Parathyroid adenoma (tissue), 2 donors: Measurements from ENCODE around the gene SMARCA1.

ENCODE experiments used
- H2AFZ ChIP-seq: fragments of 300-600 bp; sonication (generic); one replicate; pipeline ENCODE4 v1.7.0; 2017; ENCODE audit warnings: antibody characterized with exemption, mild to moderate bottlenecking
- H3K27ac ChIP-seq: fragments of 300-600 bp; sonication (generic); one replicate; pipeline ENCODE4 v1.7.0; 2017
- H3K27me3 ChIP-seq: fragments of 300-600 bp; sonication (generic); one replicate; pipeline ENCODE4 v1.7.0; 2017; ENCODE audit warnings: low read length; ENCODE audit not compliant: control insufficient read depth, insufficient read depth
- H3K36me3 ChIP-seq: fragments of 300-600 bp; sonication (generic); one replicate; pipeline ENCODE4 v1.7.0; 2017; ENCODE audit warnings: low read length; ENCODE audit not compliant: control insufficient read depth, insufficient read depth
- H3K4me1 ChIP-seq: fragments of 300-600 bp; sonication (generic); one replicate; pipeline ENCODE4 v1.7.0; 2017; ENCODE audit warnings: control low read depth
- H3K4me2 ChIP-seq: fragments of 300-600 bp; sonication (generic); one replicate; pipeline ENCODE4 v1.7.0; 2017; ENCODE audit warnings: low read length
- H3K4me3 ChIP-seq: fragments of 300-600 bp; sonication (generic); one replicate; pipeline ENCODE4 v1.7.0; 2017; ENCODE audit warnings: low read depth, low read length
- H3K79me2 ChIP-seq: fragments of 300-600 bp; sonication (generic); one replicate; pipeline ENCODE4 v1.7.0; 2017; ENCODE audit warnings: control low read depth
- H3K9ac ChIP-seq: fragments of 300-600 bp; sonication (generic); one replicate; pipeline ENCODE4 v1.7.0; 2017; ENCODE audit warnings: mild to moderate bottlenecking
- H3K9me3 ChIP-seq: fragments of 300-600 bp; sonication (generic); one replicate; pipeline ENCODE4 v1.7.0; 2017; ENCODE audit warnings: low read length; ENCODE audit not compliant: control insufficient read depth
- CTCF ChIP-seq: fragments of 300-600 bp; sonication (generic); IDR thresholded peaks from one replicate; pipeline ENCODE4 v1.7.0; 2017; ENCODE audit warnings: antibody characterized with exemption, mild to moderate bottlenecking
- donor health status: primary hyperparathyroidism.

Gene SMARCA1

GRCh38 chrX:129452523-129452922 lies 70.8 kb downstream of the SMARCA1 start:
- Histone ChIP-seq H3K4me2 (no peak overlapping the region), H3K27ac (no peak overlapping the region), H2AFZ (no peak overlapping the region), H3K9me3 (no peaks in the 10 kb centered on the region), H3K36me3 (no peaks in the 10 kb centered on the region), H3K27me3 (no peaks in the 10 kb centered on the region), H3K9ac (no peak overlapping the region), H3K79me2 (no peaks in the 10 kb centered on the region), H3K4me1 (no peaks in the 10 kb centered on the region), H3K4me3 (no peak overlapping the region)
- TF ChIP-seq CTCF = no peak

GRCh38 chrX:129450123-129450522 lies 73.2 kb downstream of the SMARCA1 start:
- H3K27me3 ChIP-seq = no peaks in the 10 kb centered on the region
- no peak overlapping the region for H3K27ac ChIP-seq
- H2AFZ ChIP-seq = no peak overlapping the region
- H3K4me3 ChIP-seq = no peak overlapping the region
- no peaks in the 10 kb centered on the region for H3K4me1 ChIP-seq
- H3K4me2 ChIP-seq = no peak overlapping the region
- no peak overlapping the region for H3K9ac ChIP-seq
- H3K9me3 ChIP-seq = no peaks in the 10 kb centered on the region
- H3K36me3 ChIP-seq = no peaks in the 10 kb centered on the region
- H3K79me2 ChIP-seq = no peaks in the 10 kb centered on the region
- no peak for TF ChIP-seq CTCF

- Histone ChIP-seq H3K4me1 (no peaks in the 10 kb centered on the region), H3K79me2 (no peaks in the 10 kb centered on the region), H2AFZ (no peak overlapping the region), H3K36me3 (no peaks in the 10 kb centered on the region), H3K9me3 (no peaks in the 10 kb centered on the region), H3K27ac (no peak overlapping the region), H3K9ac (no peak overlapping the region), H3K4me3 (no peak overlapping the region), H3K4me2 (no peak overlapping the region), H3K27me3 (no peaks in the 10 kb centered on the region)
- TF ChIP-seq CTCF = no peak
These were observed 74.1 kb downstream of the SMARCA1 start for GRCh38 chrX:129449148-129449547.

GRCh38 chrX:129445436-129445835 lies 77.9 kb downstream of the SMARCA1 start:
- Histone ChIP-seq H2AFZ (no peak overlapping the region), H3K27ac (no peak overlapping the region), H3K4me1 (no peaks in the 10 kb centered on the region), H3K9ac (no peak overlapping the region), H3K4me3 (no peak overlapping the region), H3K9me3 (no peaks in the 10 kb centered on the region), H3K27me3 (no peaks in the 10 kb centered on the region), H3K36me3 (no peaks in the 10 kb centered on the region), H3K4me2 (no peak overlapping the region), H3K79me2 (no peaks in the 10 kb centered on the region)
- TF ChIP-seq CTCF = no peak

- no peaks in the 10 kb centered on the region for H3K79me2 ChIP-seq
- no peaks in the 10 kb centered on the region for H3K27me3 ChIP-seq
- no peaks in the 10 kb centered on the region for H3K4me1 ChIP-seq
- H3K36me3 ChIP-seq = no peaks in the 10 kb centered on the region
- H3K4me3 ChIP-seq = no peak overlapping the region
- H3K27ac ChIP-seq = no peak overlapping the region
- no peaks in the 10 kb centered on the region for H3K9me3 ChIP-seq
- H3K4me2 ChIP-seq = no peak overlapping the region
- H3K9ac ChIP-seq = no peak overlapping the region
- H2AFZ ChIP-seq = no peak overlapping the region
- TF ChIP-seq CTCF = no peak
These were observed 89.3 kb downstream of the SMARCA1 start for GRCh38 chrX:129433945-129434344.
